Ovary (tissue), 9 donors: Measurements from ENCODE around the gene PLEKHO1. TPM values are rescaled to one million over a fixed set of nuclear protein-coding genes. Genes with fewer than 3 reads are reported as not detected.

Experiments used
- DNase-seq, 5 donors: peaks; one replicate each; pipeline ENCODE4 v3.0.0-alpha.2; 2019 to 2020
- H3K27ac ChIP-seq, 2 donors: fragments of 200-600 bp; one replicate each; pipeline versions ENCODE4 v1.5.1 to v1.8.0; 2019 to 2022
- H3K27me3 ChIP-seq: fragments of 200-600 bp; one replicate; pipeline ENCODE4 v1.8.0; 2022
- H3K36me3 ChIP-seq: fragments of 200-600 bp; sonication (generic); one replicate; pipeline ENCODE4 v1.5.1; 2019
- H3K4me1 ChIP-seq: one replicate; pipeline ENCODE4 v1.8.1; 2013; ENCODE audit warnings: mild to moderate bottlenecking, moderate library complexity; ENCODE audit not compliant: insufficient read depth
- H3K4me3 ChIP-seq: fragments of 200-600 bp; sonication (generic); one replicate; pipeline ENCODE4 v1.5.1; 2017
- H3K9me3 ChIP-seq, 2 donors: fragments of 200-600 bp in 1 of 2; sonication (generic) in 1 of 2; one replicate each; pipeline versions ENCODE4 v1.5.1 to v1.8.1; 2013 to 2019; ENCODE audit warnings: mild to moderate bottlenecking in 1 of 2, moderate library complexity in 1 of 2
- CTCF ChIP-seq, 3 donors: fragments of 450-650 bp in 2 of 3; fragments of 200-600 bp in 1 of 3; IDR thresholded peaks; one replicate each; pipeline versions ENCODE4 v1.5.1 to v1.8.0; 2016 to 2022; ENCODE audit warnings: antibody characterized with exemption in 3 of 3, mild to moderate bottlenecking in 1 of 3
- EP300 ChIP-seq: sonication (generic); formaldehyde crosslinking; IDR thresholded peaks from one replicate; pipeline ENCODE4 v1.6.1; 2017; ENCODE audit warnings: antibody characterized with exemption
- POLR2A ChIP-seq: fragments of 450-650 bp; IDR thresholded peaks from one replicate; pipeline ENCODE4 v1.6.1; 2017; ENCODE audit warnings: antibody characterized with exemption, mild to moderate bottlenecking, moderate library complexity
- WGBS, 3 donors: extraction: QIAGEN DNeasy Blood & Tissue Kit in 1 of 3; methylation state at CpG; one replicate each; pipeline versions ENCODE4 v1.1.5 to v1.1.7; 2013 to 2017; 5-methylcytosine and 5-hydroxymethylcytosine counted together
- intact Hi-C, 4 donors: fragments of 100-400 bp; cut with DNase I; formaldehyde crosslinking; loops; one replicate each; pipeline versions ENCODE4 v1.11.0 to v1.15.1; 2022 to 2023
- polyA plus RNA-seq, 2 donors: library from polyadenylated mRNA; stranded (reverse); fragments of 200-250 nt in 1 of 2; fragments of 350-450 nt in 1 of 2; fragmentation: Illumina TruSeq in 1 of 2; extraction: RNeasy Lipid Tissue Mini Kit (QIAGEN cat#74804) in 1 of 2; gene quantifications; one replicate each; pipeline ENCODE4 v1.2.3, GENCODE V29; 2013 to 2014
- total RNA-seq, 7 donors: library from RNA; depleted of rRNA in 2 of 7; stranded (reverse); fragments of >200 nt in 2 of 7; fragmentation: NEBNext Ultra II Directional in 3 of 7; extraction: Animal tissue kit (Norgen Biotek cat#: 25700) in 3 of 7; gene quantifications; one replicate each; pipeline versions ENCODE4 v1.1.0 to v1.2.4, GENCODE V29; 2016 to 2023
- donor health status: DM: no; HTN: no; CAD: no; lungs with moderate emphysema.
- donor health status: DM: no; HTN: no; CAD: no.
- donor health status: Bipolar disorder and iron deficiency.
- donor health status: DM: yes; HTN: yes; CAD: no.
- donor health status: DM: no; HTN: no; CAD: no.
- donor health status: DM: yes; HTN: yes; CAD: no.

Gene PLEKHO1
- total and polyA plus RNA-seq, 9 donors, result 40.6 to 68.9 (median 55.6) TPM

DNA sequence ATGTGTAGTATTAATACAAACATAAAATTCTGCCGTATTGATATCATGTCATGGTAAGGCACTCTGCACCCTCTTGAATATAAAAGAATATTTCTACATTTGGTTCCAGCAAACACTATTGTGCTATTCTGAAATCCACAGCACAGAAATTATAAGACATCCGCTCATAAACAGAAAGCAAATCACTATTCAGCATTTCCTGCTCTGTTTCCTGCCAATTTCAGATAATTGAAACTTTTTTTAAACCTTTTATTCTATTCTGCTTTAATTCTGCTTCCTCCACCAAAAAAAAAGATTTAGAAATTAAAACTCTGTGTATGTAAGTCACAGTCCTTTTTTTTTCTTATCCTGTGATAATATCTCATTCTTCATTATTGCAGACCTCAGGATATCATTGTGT lies 39.6 kb upstream of the PLEKHO1 start:
- H3K4me1 ChIP-seq, result no peaks in the 10 kb centered on the region
- peaks cover 0 to 3% of the 10 kb centered on the region in 2 donors for H3K9me3 ChIP-seq
- H3K4me3 ChIP-seq, result no peak overlapping the region
- no peak for DNase-seq
- no peak overlapping the region for H3K27ac ChIP-seq
- no peak for TF ChIP-seq EP300
- intact Hi-C loops, result no loop called here
- whole genome bisulfite sequencing, 3 donors, result 87 to 93% (median 90%) methylated on average over 2 of the region's 2 CpGs
- no peaks in the 10 kb centered on the region for H3K36me3 ChIP-seq
- no peaks in the 10 kb centered on the region for H3K27me3 ChIP-seq

GRCh38 chr1:150111670-150112069 lies 38.0 kb upstream of the PLEKHO1 start:
- DNase-seq, result no peak
- Histone ChIP-seq H3K36me3 (no peaks in the 10 kb centered on the region), H3K27ac (no peak overlapping the region), H3K27me3 (no peaks in the 10 kb centered on the region), H3K4me1 (no peaks in the 10 kb centered on the region), H3K9me3 (peaks cover 0 to 3% of the 10 kb centered on the region in 2 donors), H3K4me3 (no peak overlapping the region)
- TF ChIP-seq POLR2A (no peak), EP300 (no peak), CTCF (IDR thresholded peaks at IDR 0.05) (no peak)
- intact Hi-C loops, result no loop called here
- WGBS, 3 donors, result 64 to 71% (median 65%) methylated on average over 5 of the region's 5 CpGs

DNA sequence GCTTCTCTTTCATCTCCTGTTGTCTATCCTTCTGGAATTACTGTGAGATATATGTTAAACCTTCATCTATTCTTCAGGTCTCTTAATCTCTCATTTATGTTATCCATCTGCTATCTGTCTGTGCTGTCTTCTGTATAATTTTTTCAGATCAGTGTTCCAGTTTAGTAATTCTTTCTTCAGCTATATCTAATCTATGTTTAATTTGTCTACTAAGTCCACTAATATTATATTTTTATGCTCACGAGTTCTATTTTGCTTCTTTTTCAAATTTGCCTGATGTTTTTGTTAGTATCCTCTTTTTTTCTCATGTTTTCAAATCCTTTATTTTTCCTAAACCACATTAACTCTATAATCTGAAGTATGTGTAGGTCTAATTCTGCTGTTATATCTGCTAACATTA lies 34.6 kb upstream of the PLEKHO1 start:
- WGBS, 3 donors, result 89 to 94% (median 91%) methylated on average over 1 of the region's 1 CpG
- Histone ChIP-seq H3K4me3 (no peak overlapping the region), H3K36me3 (no peaks in the 10 kb centered on the region), H3K4me1 (no peaks in the 10 kb centered on the region), H3K27ac (no peak overlapping the region), H3K27me3 (no peaks in the 10 kb centered on the region), H3K9me3 (peaks cover 0 to 3% of the 10 kb centered on the region in 2 donors)
- DNase-seq, result no peak
- TF ChIP-seq EP300 (no peak), POLR2A (no peak), CTCF (IDR thresholded peaks at IDR 0.05) (no peak)
- intact Hi-C loops, result no loop called here

DNA sequence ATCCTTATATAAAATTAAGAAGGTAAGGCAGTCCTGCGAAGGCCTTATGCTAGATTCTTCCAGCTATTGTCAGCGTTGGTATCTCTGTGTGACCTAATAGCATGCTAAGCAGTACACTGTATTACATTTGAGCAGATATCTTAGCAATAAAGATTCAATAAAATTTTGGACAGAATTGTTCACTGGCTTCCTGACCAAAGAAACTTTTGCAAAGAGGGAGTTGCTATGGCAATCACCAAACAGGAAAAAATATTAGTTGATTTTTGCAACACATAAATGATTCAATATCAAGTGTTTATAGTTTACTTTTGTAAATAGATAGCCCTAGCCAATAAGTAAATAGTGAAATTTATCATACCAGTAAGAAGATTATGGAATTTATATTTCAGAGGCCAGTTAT lies 31.0 kb upstream of the PLEKHO1 start:
- 46 to 61% (median 60%) methylated on average over 2 of the region's 2 CpGs for WGBS, 3 donors
- no peaks in the 10 kb centered on the region for H3K27me3 ChIP-seq
- no peak overlapping the region for H3K27ac ChIP-seq
- intact Hi-C loops, result no loop called here
- no peak for TF ChIP-seq EP300
- TF ChIP-seq POLR2A, result no peak
- no peak for TF ChIP-seq CTCF (IDR thresholded peaks at IDR 0.05)
- H3K4me3 ChIP-seq, result no peak overlapping the region
- peaks cover 0 to 3% of the 10 kb centered on the region in 2 donors for H3K9me3 ChIP-seq
- DNase-seq, result no peak
- H3K36me3 ChIP-seq, result no peaks in the 10 kb centered on the region
- H3K4me1 ChIP-seq, result no peaks in the 10 kb centered on the region

DNA sequence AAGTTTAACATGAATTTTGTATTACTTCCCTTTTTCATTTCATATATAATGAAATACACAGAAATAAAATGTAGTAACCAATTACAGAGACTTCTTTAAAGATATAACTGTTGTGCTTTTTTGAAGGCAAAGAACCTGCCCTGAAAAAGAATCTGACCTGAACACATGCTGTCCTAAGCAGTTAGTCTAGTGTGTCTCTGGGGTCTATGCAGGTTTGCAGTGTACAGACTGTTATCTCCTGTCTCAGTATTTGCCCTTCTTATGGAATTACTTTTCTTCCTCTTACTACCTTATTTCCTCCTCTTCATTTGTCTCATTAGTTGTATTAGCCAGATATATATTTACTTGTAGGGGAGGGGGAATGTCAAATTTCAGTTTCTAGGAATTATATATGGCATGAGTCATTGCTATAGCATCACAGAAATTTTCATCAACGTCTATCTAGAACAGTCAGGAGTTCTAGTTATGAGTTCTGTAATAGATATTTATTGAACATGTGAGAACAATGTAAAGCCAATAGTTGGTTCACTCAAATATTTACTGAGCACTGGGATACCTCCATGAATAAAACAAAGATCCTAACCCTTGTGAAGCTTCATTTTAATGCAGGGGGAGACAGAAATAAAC lies 28.4 kb upstream of the PLEKHO1 start:
- WGBS, 3 donors, result 47 to 50% (median 50%) methylated on average over 1 of the region's 1 CpG
- Histone ChIP-seq H3K9me3 (no peaks in the 10 kb centered on the region), H3K4me1 (no peaks in the 10 kb centered on the region), H3K36me3 (no peaks in the 10 kb centered on the region), H3K4me3 (no peak overlapping the region), H3K27ac (no peak overlapping the region), H3K27me3 (no peaks in the 10 kb centered on the region)
- intact Hi-C loops, result no loop called here
- DNase-seq, result no peak
- TF ChIP-seq EP300 (no peak), CTCF (IDR thresholded peaks at IDR 0.05) (no peak), POLR2A (no peak)
